OCI-LY3 (cell line): ENCODE data around the gene OTOG.

Experiments used
- CTCF ChIP-seq: fragments of 200-600, 300-600 bp; sonication (generic); IDR thresholded peaks from 2 replicates; pipeline ENCODE4 v1.5.1; 2014; ENCODE audit warnings: antibody characterized with exemption, low read length, low read depth
- EZH2phosphoT487 ChIP-seq: fragments of 200-600 bp; shearing (Covaris generic); IDR thresholded peaks from 2 replicates; pipeline ENCODE4 v1.6.1; 2018; ENCODE audit warnings: antibody characterized with exemption, mixed run types, low read depth

- no peak for TF ChIP-seq CTCF
- TF ChIP-seq EZH2phosphoT487, result no peak
Observed at GRCh38 chr11:17591293-17591692, 44.2 kb downstream of the OTOG start.
